Body of pancreas (tissue), 4 donors: ENCODE results near the gene SLBP. TPM values are rescaled to one million over a fixed set of nuclear protein-coding genes. Genes with fewer than 3 reads are reported as not detected.

Source experiments
- ATAC-seq: fragments of 150-250 bp; one replicate; pipeline ENCODE4 v1.9.1; 2016
- DNase-seq, 4 donors: peaks; one replicate each; pipeline ENCODE4 v3.0.0-alpha.2; 2019
- H3K27ac ChIP-seq, 4 donors: fragments of 200-600 bp; sonication (generic); 1 replicate in 3 of 4; 2 replicates in 1 of 4; pipeline versions ENCODE4 v1.5.1 to v1.6.1; 2016 to 2019; ENCODE audit warnings: mild to moderate bottlenecking in 1 of 4, mixed read lengths in 1 of 4, moderate library complexity in 1 of 4
- H3K27me3 ChIP-seq, 2 donors: fragments of 200-600 bp; sonication (generic); one replicate each; pipeline ENCODE4 v1.6.0; 2016; ENCODE audit warnings: mild to moderate bottlenecking in 1 of 2
- H3K36me3 ChIP-seq, 2 donors: fragments of 200-600 bp; sonication (generic); replicated peaks in 1 of 2; 2 replicates each; pipeline ENCODE4 v1.5.1; 2016; ENCODE audit warnings: low read depth in 2 of 2; ENCODE audit not compliant: insufficient read depth in 1 of 2
- H3K4me1 ChIP-seq: fragments of 200-600 bp; sonication (generic); one replicate; pipeline ENCODE4 v1.6.0; 2016
- H3K4me3 ChIP-seq, 2 donors: fragments of 200-600 bp; sonication (generic); 1 replicate in 1 of 2; 2 replicates in 1 of 2; pipeline ENCODE4 v1.5.1; 2016 to 2019
- H3K9me3 ChIP-seq, 3 donors: fragments of 200-600 bp; sonication (generic); 1 replicate in 2 of 3; 2 replicates in 1 of 3; pipeline ENCODE4 v1.5.1; 2016
- CTCF ChIP-seq, 7 experiments: fragments of 450-650 bp in 4 of 7; fragments of 200-600 bp in 3 of 7; sonication (generic) in 3 of 7; IDR thresholded peaks; one replicate each; pipeline ENCODE4 v1.5.1; 2016 to 2019; ENCODE audit warnings: antibody characterized with exemption in 7 of 7
- POLR2A ChIP-seq, 3 donors: fragments of 450-650 bp; IDR thresholded peaks; one replicate each; pipeline ENCODE4 v1.6.1; 2016; ENCODE audit warnings: antibody characterized with exemption in 3 of 3, mild to moderate bottlenecking in 2 of 3
- WGBS, 2 donors: methylation state at CpG; one replicate each; pipeline ENCODE4 v1.1.5; 2017; 5-methylcytosine and 5-hydroxymethylcytosine counted together
- intact Hi-C: fragments of 100-400 bp; cut with DNase I; formaldehyde crosslinking; loops from one replicate; pipeline ENCODE4 v1.15.1; 2023
- total RNA-seq, 2 donors: library from RNA; depleted of rRNA; stranded (reverse); fragments of >200 nt; gene quantifications; one replicate each; pipeline ENCODE4 v1.1.0, GENCODE V29; 2016

The SLBP gene
- total RNA-seq, 2 donors from 2014 or later = 23.7 to 26.2 TPM

GRCh38 chr4:1659104-1660043 is 52.7 kb downstream of the SLBP start:
- ATAC-seq = no peak
- 90 to 92% methylated on average over 28 to 39 of the region's 39 CpGs for WGBS, 2 donors
- no peaks in the 10 kb centered on the region for H3K27me3 ChIP-seq
- no peaks in the 10 kb centered on the region for H3K9me3 ChIP-seq
- TF ChIP-seq CTCF (IDR thresholded peaks at IDR 0.05) (no peak), POLR2A (IDR thresholded peaks at IDR 0.05) (no peak)
- DNase-seq = no peak
- no peaks in the 10 kb centered on the region for H3K4me1 ChIP-seq
- no peak overlapping the region for H3K4me3 ChIP-seq
- H3K27ac ChIP-seq = no peak overlapping the region
- no peaks in the 10 kb centered on the region for H3K36me3 ChIP-seq
- intact Hi-C loops = no loop called here

- TF ChIP-seq CTCF (IDR thresholded peaks at IDR 0.05) (no peak), POLR2A (IDR thresholded peaks at IDR 0.05) (no peak)
- Histone ChIP-seq H3K36me3 (no peaks in the 10 kb centered on the region), H3K27ac (no peak overlapping the region), H3K4me3 (no peak overlapping the region), H3K9me3 (no peaks in the 10 kb centered on the region), H3K27me3 (no peaks in the 10 kb centered on the region), H3K4me1 (no peaks in the 10 kb centered on the region)
- 86 to 88% methylated on average over 8 to 12 of the region's 12 CpGs for WGBS, 2 donors
- ATAC-seq (no peak), DNase-seq (no peak)
- intact Hi-C loops = no loop called here
These were observed 53.5 kb downstream of the SLBP start for GRCh38 chr4:1658581-1658980.

GRCh38 chr4:1658146-1658545 is 54.0 kb downstream of the SLBP start:
- TF ChIP-seq POLR2A (IDR thresholded peaks at IDR 0.05) (no peak), CTCF (IDR thresholded peaks at IDR 0.05) (no peak)
- Histone ChIP-seq H3K4me3 (no peak overlapping the region), H3K4me1 (no peaks in the 10 kb centered on the region)

GRCh38 chr4:1656986-1657385 is 55.1 kb downstream of the SLBP start:
- Histone ChIP-seq H3K36me3 (no peaks in the 10 kb centered on the region), H3K4me3 (no peak overlapping the region), H3K4me1 (no peaks in the 10 kb centered on the region), H3K27ac (no peak overlapping the region), H3K9me3 (no peaks in the 10 kb centered on the region), H3K27me3 (no peaks in the 10 kb centered on the region)
- 92 to 93% methylated on average over 10 to 19 of the region's 19 CpGs for WGBS, 2 donors
- no peak for TF ChIP-seq POLR2A (IDR thresholded peaks at IDR 0.05)
- TF ChIP-seq CTCF (IDR thresholded peaks at IDR 0.05) = no peak
- intact Hi-C loops = no loop called here
- DNase-seq (no peak), ATAC-seq (no peak)

More at GRCh38 chr4:1658146-1658545, 54.0 kb downstream of the SLBP start:
- WGBS, 2 donors = 87 to 93% methylated on average over 12 of the region's 12 CpGs
- ATAC-seq = no peak
- no peaks in the 10 kb centered on the region for H3K9me3 ChIP-seq
- H3K27me3 ChIP-seq = no peaks in the 10 kb centered on the region
- H3K27ac ChIP-seq = no peak overlapping the region
- intact Hi-C loops = no loop called here
- no peak for DNase-seq
- no peaks in the 10 kb centered on the region for H3K36me3 ChIP-seq
